NCI-H2196 treated with DMSO at 0.1 percent for 48 hours (cell line): ENCODE data around the gene FARP1.
A peak's percentile ranks its signal among the peaks of the same experiment; 100 is the strongest.

Experiments
- DNase-seq: peaks from one replicate; lab custom pipeline; 2025; ENCODE audit not compliant: unreplicated experiment; lab: John Stamatoyannopoulos, UW

FARP1 gene

DNA sequence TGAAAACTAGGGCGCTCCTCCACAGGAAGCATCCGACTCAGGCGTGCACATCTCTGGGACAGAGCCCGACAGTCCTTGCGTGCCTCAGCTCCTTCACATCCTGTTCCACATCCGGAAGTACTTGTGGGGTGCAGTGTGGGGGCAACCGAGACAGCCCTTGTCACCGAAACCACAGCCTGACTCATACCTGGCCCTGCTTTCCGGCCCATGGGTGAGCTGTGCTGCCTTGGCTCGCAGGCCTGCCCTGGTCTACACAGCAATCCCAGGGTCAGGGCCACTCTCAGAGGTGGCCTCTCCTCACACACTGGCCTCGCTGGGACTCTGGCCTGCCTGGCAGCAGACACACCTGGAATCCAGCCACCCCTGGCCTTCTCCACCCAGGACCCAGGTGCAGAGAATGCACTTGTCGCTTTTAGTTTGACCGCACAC lies 333.7 kb downstream of the FARP1 start:
- DNase-seq: no peak

GRCh38 chr13:98478189-98479129 lies 335.6 kb downstream of the FARP1 start:
- no peak for DNase-seq

- DNase-seq: no peak
Measured at GRCh38 chr13:98479496-98480003, 336.7 kb downstream of the FARP1 start.

GRCh38 chr13:98480915-98481877 lies 338.3 kb downstream of the FARP1 start:
- peak; percentile 3 for DNase-seq

DNA sequence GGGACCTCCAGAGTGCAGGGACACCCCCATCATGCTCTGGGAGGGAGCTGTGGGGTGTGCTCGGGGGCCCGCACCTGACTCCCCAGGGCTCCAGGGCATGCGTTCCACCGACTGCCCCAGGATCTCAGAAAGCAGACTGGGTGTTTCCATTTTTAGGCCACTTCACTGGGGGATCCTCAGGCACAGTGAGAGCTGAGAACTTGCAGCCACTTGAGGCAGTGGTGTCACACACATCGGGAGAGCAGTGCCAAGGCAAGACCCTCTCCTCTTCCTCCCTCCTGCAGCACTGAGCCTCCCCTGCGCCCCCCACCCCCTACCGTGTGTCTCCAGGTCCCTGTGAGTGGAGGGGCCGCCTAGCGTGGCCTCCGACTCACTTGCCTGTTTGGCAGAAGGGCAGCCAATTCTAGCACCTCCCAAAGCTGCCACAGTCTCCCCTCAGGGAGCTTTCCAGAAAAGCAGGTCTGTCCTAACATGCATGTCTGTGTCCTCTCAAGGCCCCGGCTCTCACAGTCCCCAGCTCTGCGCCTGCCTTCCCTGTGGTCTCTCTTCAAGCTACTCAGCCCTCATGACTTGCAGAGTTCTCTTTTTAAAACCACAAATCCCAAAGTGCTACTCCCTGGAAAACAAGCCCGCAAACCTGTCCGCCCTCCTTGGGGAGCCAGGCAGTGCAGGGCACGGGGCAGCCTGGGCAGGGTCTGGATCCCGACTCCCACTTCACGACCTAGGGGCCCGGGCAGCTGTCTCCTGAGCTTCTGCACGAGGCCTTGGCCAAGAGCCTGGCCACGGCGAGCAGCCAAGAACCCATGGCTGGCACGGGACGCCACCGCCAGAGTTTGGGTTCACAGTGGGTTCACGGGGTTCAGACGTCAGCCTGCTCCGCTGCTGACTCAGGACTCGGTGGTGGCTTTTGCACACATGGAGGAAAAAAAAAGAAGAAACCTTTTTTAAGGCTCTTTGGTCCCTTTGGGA lies 339.9 kb downstream of the FARP1 start:
- no peak for DNase-seq

DNA sequence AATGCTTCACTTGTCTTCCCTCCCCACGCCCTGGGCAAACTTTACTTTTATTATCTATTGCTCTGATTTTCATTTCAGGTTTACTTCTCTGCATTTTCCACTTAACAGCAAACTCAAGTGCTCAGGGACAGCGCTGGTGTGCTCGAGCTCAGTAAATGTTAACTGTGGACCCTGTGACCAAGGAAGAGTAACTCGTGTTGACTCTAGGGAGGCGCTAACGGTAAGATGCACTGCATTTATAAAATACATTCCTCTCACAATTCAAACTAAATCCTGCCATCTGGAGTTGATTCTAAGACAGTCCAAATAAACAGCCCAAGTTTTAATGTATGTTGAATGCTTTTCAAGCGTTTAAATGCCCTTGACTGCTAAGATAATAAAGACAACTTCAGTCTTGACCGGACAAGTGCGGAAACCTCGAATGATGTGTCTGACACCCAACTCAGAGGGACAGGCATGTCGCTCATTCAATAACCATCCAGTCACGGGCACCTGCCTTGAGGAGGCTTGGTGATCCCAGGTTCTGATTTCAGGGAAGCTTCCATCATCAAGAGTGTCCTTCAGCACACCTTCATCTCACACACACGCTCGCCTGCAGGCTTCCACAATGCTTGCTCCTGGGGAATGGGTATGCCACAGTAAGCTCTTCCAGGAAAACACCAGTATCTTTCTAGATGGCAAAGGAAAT lies 340.9 kb downstream of the FARP1 start:
- DNase-seq: no peak

- peak; percentile 44 for DNase-seq
Measured at GRCh38 chr13:98484289-98485219, 341.7 kb downstream of the FARP1 start.

- DNase-seq: no peak
Measured at GRCh38 chr13:98485561-98485960, 342.7 kb downstream of the FARP1 start.

GRCh38 chr13:98486412-98486811 lies 343.5 kb downstream of the FARP1 start:
- no peak for DNase-seq

DNA sequence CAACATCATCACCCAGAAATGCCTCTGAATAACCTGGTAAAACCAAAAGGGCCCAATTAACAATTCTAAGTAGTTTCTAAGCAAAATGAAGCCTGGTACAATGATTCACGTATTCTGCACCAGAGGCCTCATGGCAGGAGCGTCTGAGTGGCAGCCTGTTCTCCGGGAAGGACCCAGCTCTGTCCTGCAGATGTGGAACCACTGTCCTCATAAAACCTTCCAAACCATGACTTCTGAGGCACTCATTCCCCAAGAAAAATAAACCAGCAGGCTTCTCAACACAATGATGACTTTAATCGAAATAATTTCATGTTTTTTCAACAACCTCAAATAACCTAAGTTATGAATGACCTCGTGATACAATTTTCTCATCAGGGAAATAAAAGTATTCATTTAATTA lies 344.1 kb downstream of the FARP1 start:
- DNase-seq: no peak

- no peak for DNase-seq
Measured at GRCh38 chr13:98487522-98487921, 344.6 kb downstream of the FARP1 start.

DNA sequence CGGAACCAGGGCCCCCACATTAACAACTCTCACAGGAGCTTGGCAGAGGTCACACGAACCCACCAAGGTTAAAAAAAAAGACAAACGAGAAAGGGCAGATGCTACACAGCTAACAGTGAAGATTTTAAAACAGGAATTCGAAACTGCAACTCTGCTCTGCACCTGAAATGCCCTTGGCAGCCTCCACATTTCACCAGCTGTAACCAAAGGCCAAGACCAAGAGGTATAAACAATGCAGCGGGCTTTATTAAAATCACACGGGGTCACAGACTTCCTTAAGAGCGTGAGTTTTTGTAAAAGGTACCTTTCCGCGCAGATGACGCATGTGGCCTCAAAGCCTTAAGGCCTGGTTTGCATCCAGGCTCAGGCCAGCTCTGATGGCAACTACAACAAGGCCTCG lies 345.8 kb downstream of the FARP1 start:
- no peak for DNase-seq

DNA sequence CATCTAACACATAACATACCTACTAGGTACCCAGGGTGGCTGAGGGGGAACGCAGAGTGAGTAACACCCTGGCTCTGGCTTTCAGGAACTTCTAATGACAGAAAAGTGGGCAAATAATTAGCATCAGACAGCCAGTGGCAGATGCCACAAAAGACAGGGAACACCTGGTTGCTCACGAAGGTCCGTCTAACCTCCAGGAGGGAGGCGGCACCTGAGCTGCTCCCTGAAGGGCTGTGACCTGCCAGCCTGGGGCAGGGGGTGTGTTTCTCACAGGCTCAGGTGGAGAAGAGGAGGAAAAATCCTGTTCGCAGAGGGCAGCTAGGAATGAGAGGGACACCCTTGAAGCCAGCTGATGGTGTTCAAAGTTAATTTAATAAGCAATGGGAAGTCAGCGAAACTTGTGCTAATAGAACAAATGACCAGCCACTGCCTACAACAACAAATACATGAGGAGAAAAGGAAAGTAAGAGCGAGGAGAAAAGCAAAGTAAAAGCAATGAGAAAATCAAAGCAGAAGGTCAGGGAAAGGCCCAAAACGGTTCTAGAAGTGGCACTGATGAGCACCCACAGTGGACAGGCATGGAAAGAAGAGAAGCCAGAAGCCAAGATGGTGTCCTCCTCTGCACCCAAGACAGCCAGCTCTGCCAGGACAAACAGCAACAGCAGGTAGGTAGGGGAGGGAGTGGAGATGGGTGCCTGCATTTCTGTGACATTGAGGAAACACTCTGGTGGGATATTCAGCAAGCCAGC lies 346.7 kb downstream of the FARP1 start:
- DNase-seq: no peak

GRCh38 chr13:98490195-98490836 lies 347.4 kb downstream of the FARP1 start:
- DNase-seq: no peak

DNA sequence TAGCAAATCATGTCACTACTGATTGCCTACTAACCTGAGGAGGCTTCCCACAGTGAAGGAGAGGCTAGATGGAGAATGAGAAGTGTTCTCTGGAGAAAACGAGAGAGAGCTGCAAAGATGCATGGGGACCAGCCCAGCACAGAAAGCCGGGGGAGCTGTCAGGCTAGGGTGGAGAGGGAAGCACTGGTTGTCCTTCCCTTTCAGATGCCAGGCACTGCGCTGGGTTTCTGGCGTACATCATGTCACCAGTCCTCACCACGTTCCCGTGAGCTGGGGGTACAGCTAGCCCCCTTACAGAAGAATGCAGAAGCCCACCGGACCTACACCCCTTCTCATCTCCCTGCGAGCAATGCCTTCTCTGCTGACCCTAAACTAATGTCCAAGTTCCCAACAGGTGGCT lies 348.0 kb downstream of the FARP1 start:
- DNase-seq: no peak

DNA sequence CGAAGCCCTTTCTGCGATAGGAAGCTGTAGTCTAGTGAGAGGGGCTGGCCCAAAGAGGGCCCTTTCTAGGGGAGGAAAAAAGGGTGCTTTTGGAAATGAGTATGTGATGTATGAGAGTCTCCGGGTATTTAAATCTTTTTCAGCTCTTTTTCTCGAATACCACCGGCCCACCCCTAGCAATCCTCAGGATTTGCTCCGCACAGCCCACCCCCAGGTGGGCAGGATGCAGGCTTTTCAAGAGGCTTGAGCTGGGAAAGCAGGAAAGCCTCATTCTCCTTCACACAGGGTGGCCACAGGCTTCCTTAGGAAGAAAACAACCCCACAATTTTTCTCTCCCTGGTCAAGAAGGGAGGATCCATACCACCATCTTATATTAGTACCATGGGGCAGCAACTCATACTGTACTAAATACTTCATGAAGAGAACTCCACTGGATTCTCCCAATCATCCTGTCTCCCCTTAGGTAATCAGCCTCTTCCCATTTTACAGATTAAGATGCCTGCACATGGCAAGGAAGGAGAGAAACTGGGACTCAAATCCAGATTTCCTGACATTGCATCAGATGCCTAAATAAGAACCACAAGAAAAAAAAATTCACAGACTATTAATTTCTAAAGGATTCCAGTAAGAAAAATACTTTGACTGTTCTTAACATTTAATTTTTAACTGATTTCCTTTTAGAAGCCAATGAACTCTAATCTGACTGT lies 349.6 kb downstream of the FARP1 start:
- DNase-seq: no peak
